DND-41 (cell line): ENCODE results near the gene SLC15A4.
"Not testable (repeated sequence)": the region's sequence is repeated elsewhere in the genome, so short reads cannot be mapped to it uniquely, and the experiment has no call there.

Experiments
- ATAC-seq: fragments of 200-7000 bp; cut with Tn5 transposase; 3 replicates; pipeline ENCODE4 v1.9.1; 2021; ENCODE audit warnings: low read depth; ENCODE audit not compliant: insufficient read depth
- DNase-seq: peaks from one replicate; pipeline ENCODE4 v3.0.0-alpha.2; 2020
- H2AFZ ChIP-seq: 2 replicates; pipeline ENCODE4 v1.6.0; 2012; ENCODE audit warnings: low read depth, low read length
- H3K27ac ChIP-seq: 2 replicates; pipeline ENCODE4 v1.5.1; 2012; ENCODE audit warnings: low read length, inconsistent platforms
- H3K27me3 ChIP-seq: fragments of 200-600 bp; sonication (generic); 2 replicates; pipeline ENCODE4 v1.6.0; 2012; ENCODE audit warnings: low read length, mild to moderate bottlenecking, inconsistent platforms; ENCODE audit not compliant: insufficient read depth, poor library complexity
- H3K36me3 ChIP-seq: 2 replicates; pipeline ENCODE4 v1.5.1; 2012; ENCODE audit warnings: low read length, inconsistent platforms; ENCODE audit not compliant: insufficient read depth
- H3K4me1 ChIP-seq: 2 replicates; pipeline ENCODE4 v1.5.1; 2012; ENCODE audit warnings: mild to moderate bottlenecking, low read length; ENCODE audit not compliant: insufficient read depth
- H3K4me2 ChIP-seq: 2 replicates; pipeline ENCODE4 v1.6.0; 2012; ENCODE audit warnings: mild to moderate bottlenecking, moderate library complexity, low read length, inconsistent platforms; ENCODE audit not compliant: insufficient read depth
- H3K4me3 ChIP-seq, 2 experiments: fragments of 200-600 bp in 1 of 2; shearing (Covaris generic) in 1 of 2; 2 replicates each; pipeline ENCODE4 v1.5.1; 2012 to 2016; ENCODE audit warnings: inconsistent platforms in 2 of 2, low read length in 2 of 2, mild to moderate bottlenecking in 2 of 2, low read depth in 1 of 2, moderate library complexity in 1 of 2
- H3K79me2 ChIP-seq: 2 replicates; pipeline ENCODE4 v1.6.0; 2012; ENCODE audit warnings: low read length, inconsistent platforms; ENCODE audit not compliant: insufficient read depth
- H3K9ac ChIP-seq: 2 replicates; pipeline ENCODE4 v1.6.0; 2012; ENCODE audit warnings: low read depth, mild to moderate bottlenecking, inconsistent platforms, low read length, moderate library complexity
- H3K9me3 ChIP-seq: 2 replicates; pipeline ENCODE4 v1.5.1; 2012; ENCODE audit warnings: low read length, moderate library complexity, mild to moderate bottlenecking, inconsistent platforms; ENCODE audit not compliant: insufficient read depth, severe bottlenecking
- H4K20me1 ChIP-seq: 2 replicates; pipeline ENCODE4 v1.6.0; 2012; ENCODE audit warnings: low read length; ENCODE audit not compliant: insufficient read depth
- EZH2 ChIP-seq: IDR thresholded peaks from 3 replicates; pipeline ENCODE4 v1.6.1; 2012; ENCODE audit warnings: borderline replicate concordance, low read depth, mild to moderate bottlenecking, moderate library complexity, low read length, inconsistent platforms; ENCODE audit not compliant: severe bottlenecking
- TF ChIP-seq, protein P1 (sequence below): IDR thresholded peaks from 2 replicates; pipeline ENCODE4 v1.5.1; 2012; ENCODE audit warnings: borderline replicate concordance, low read length, moderate library complexity, mild to moderate bottlenecking; ENCODE audit not compliant: poor library complexity, severe bottlenecking; ENCODE audit errors: extremely low read depth

The SLC15A4 gene

GRCh38 chr12:128848371-128848770, 24.6 kb upstream of the SLC15A4 start:
- Histone ChIP-seq H3K4me1 (no peaks in the 10 kb centered on the region), H4K20me1 (no peaks in the 10 kb centered on the region), H2AFZ (no peak overlapping the region), H3K79me2 (no peaks in the 10 kb centered on the region), H3K27ac (no peak overlapping the region), H3K27me3 (no peaks in the 10 kb centered on the region), H3K4me2 (no peak overlapping the region), H3K36me3 (no peaks in the 10 kb centered on the region), H3K9me3 (no peaks in the 10 kb centered on the region), H3K4me3 (no peak overlapping the region), H3K9ac (no peak overlapping the region)
- DNase-seq (no peak), ATAC-seq (no peak)
- TF ChIP-seq, protein P1, sequence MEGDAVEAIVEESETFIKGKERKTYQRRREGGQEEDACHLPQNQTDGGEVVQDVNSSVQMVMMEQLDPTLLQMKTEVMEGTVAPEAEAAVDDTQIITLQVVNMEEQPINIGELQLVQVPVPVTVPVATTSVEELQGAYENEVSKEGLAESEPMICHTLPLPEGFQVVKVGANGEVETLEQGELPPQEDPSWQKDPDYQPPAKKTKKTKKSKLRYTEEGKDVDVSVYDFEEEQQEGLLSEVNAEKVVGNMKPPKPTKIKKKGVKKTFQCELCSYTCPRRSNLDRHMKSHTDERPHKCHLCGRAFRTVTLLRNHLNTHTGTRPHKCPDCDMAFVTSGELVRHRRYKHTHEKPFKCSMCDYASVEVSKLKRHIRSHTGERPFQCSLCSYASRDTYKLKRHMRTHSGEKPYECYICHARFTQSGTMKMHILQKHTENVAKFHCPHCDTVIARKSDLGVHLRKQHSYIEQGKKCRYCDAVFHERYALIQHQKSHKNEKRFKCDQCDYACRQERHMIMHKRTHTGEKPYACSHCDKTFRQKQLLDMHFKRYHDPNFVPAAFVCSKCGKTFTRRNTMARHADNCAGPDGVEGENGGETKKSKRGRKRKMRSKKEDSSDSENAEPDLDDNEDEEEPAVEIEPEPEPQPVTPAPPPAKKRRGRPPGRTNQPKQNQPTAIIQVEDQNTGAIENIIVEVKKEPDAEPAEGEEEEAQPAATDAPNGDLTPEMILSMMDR, result no peak
- no peak for TF ChIP-seq EZH2

GRCh38 chr12:128846671-128847070, 22.9 kb upstream of the SLC15A4 start:
- not testable (repeated sequence) for H3K9me3 ChIP-seq, H3K4me2 ChIP-seq, H3K4me1 ChIP-seq, ATAC-seq, H3K4me3 ChIP-seq, H3K9ac ChIP-seq, H4K20me1 ChIP-seq, H3K36me3 ChIP-seq, H3K27me3 ChIP-seq, H2AFZ ChIP-seq, H3K27ac ChIP-seq, DNase-seq, H3K79me2 ChIP-seq

- no peak overlapping the region for H3K27ac ChIP-seq
- peak; percentile 35 for DNase-seq
- TF ChIP-seq, protein P1, result peak; percentile 42
- TF ChIP-seq EZH2, result no peak
- no peak overlapping the region for H3K4me2 ChIP-seq
- peaks cover 20% of the 10 kb centered on the region for H3K4me1 ChIP-seq
- ATAC-seq, result peak; percentile 74
- no peaks in the 10 kb centered on the region for H3K36me3 ChIP-seq
- H3K79me2 ChIP-seq, result no peaks in the 10 kb centered on the region
- H3K9me3 ChIP-seq, result no peaks in the 10 kb centered on the region
- H3K9ac ChIP-seq, result no peak overlapping the region
- H3K27me3 ChIP-seq, result no peaks in the 10 kb centered on the region
- no peak overlapping the region for H3K4me3 ChIP-seq
- H4K20me1 ChIP-seq, result no peaks in the 10 kb centered on the region
- H2AFZ ChIP-seq, result no peak overlapping the region
These were observed 20.4 kb upstream of the SLC15A4 start for GRCh38 chr12:128844031-128844635.

- Histone ChIP-seq H3K9me3 (no peaks in the 10 kb centered on the region), H3K36me3 (no peaks in the 10 kb centered on the region), H3K9ac (no peak overlapping the region), H3K4me2 (no peak overlapping the region), H3K27me3 (no peaks in the 10 kb centered on the region), H3K4me3 (no peak overlapping the region), H3K4me1 (peaks cover 20% of the 10 kb centered on the region), H3K27ac (no peak overlapping the region), H2AFZ (no peak overlapping the region), H4K20me1 (no peaks in the 10 kb centered on the region), H3K79me2 (no peaks in the 10 kb centered on the region)
- ATAC-seq (no peak), DNase-seq (no peak)
- TF ChIP-seq, protein P1, result no peak
- TF ChIP-seq EZH2, result no peak
These were observed 19.8 kb upstream of the SLC15A4 start for GRCh38 chr12:128843538-128843937.
